ENCODE results near the gene ACER3. TPM values are rescaled to one million over a fixed set of nuclear protein-coding genes. Genes with fewer than 3 reads are reported as not detected.
"Not testable (repeated sequence)": the region's sequence is repeated elsewhere in the genome, so short reads cannot be mapped to it uniquely, and the experiment has no call there.

The ACER3 gene
- 14.7 TPM for total RNA-seq

- FAIRE-seq (no peak), DNase-seq (ENCODE audit: low spot score in 2 of 2) (peak; percentile 96 to 98)
Observed at GRCh38 chr11:76860539-76861475, at the start of gene ACER3. Gene ACER3 (plus strand): TSS chr11:76860918. CDS start chr11:76860977, 59 bp downstream.

GRCh38 chr11:76811259-76811658 is 49.5 kb upstream of the ACER3 start:
- FAIRE-seq, result no peak

GRCh38 chr11:76814414-76814813 is 46.3 kb upstream of the ACER3 start:
- FAIRE-seq, result no peak
- no peak for DNase-seq (ENCODE audit: low spot score in 2 of 2)

More at GRCh38 chr11:76811259-76811658, 49.5 kb upstream of the ACER3 start:
- DNase-seq (ENCODE audit: low spot score in 2 of 2), result no peak

GRCh38 chr11:76815678-76816077 is 45.0 kb upstream of the ACER3 start:
- FAIRE-seq; DNase-seq (ENCODE audit: low spot score in 2 of 2): not testable (repeated sequence)

GRCh38 chr11:76820184-76820566 is 40.5 kb upstream of the ACER3 start:
- FAIRE-seq, result no peak
- no peak for DNase-seq (ENCODE audit: low spot score in 2 of 2)

GRCh38 chr11:76821396-76821795 is 39.3 kb upstream of the ACER3 start:
- FAIRE-seq; DNase-seq (ENCODE audit: low spot score in 2 of 2): not testable (repeated sequence)

GRCh38 chr11:76822406-76822805 is 38.3 kb upstream of the ACER3 start:
- DNase-seq (ENCODE audit: low spot score in 2 of 2) (no peak), FAIRE-seq (no peak)

- FAIRE-seq (no peak), DNase-seq (ENCODE audit: low spot score in 2 of 2) (no peak)
Observed at GRCh38 chr11:76823481-76824028, 37.2 kb upstream of the ACER3 start.

- no peak for FAIRE-seq
Observed at GRCh38 chr11:76824083-76824939, 36.4 kb upstream of the ACER3 start.

GRCh38 chr11:76824980-76825725 is 35.6 kb upstream of the ACER3 start:
- DNase-seq (ENCODE audit: low spot score in 2 of 2) (no peak), FAIRE-seq (no peak)

More at GRCh38 chr11:76824083-76824939, 36.4 kb upstream of the ACER3 start:
- DNase-seq (ENCODE audit: low spot score in 2 of 2), result no peak

GRCh38 chr11:76825726-76826396 is 34.9 kb upstream of the ACER3 start:
- DNase-seq (ENCODE audit: low spot score in 2 of 2) (no peak), FAIRE-seq (no peak)

GRCh38 chr11:76826508-76826907 is 34.2 kb upstream of the ACER3 start:
- not testable (repeated sequence) for DNase-seq (ENCODE audit: low spot score in 2 of 2); FAIRE-seq

- not testable (repeated sequence) for DNase-seq (ENCODE audit: low spot score in 2 of 2); FAIRE-seq
Observed at GRCh38 chr11:76827005-76827404, 33.7 kb upstream of the ACER3 start.

- DNase-seq (ENCODE audit: low spot score in 2 of 2), result no peak
- no peak for FAIRE-seq
Observed at GRCh38 chr11:76830639-76831327, 29.9 kb upstream of the ACER3 start.

- DNase-seq (ENCODE audit: low spot score in 2 of 2) (no peak), FAIRE-seq (no peak)
Observed at GRCh38 chr11:76831686-76832310, 28.9 kb upstream of the ACER3 start.

GRCh38 chr11:76832361-76832760 is 28.4 kb upstream of the ACER3 start:
- DNase-seq (ENCODE audit: low spot score in 2 of 2) (no peak), FAIRE-seq (no peak)

- DNase-seq (ENCODE audit: low spot score in 2 of 2) (no peak), FAIRE-seq (no peak)
Observed at GRCh38 chr11:76834151-76834550, 26.6 kb upstream of the ACER3 start.

GRCh38 chr11:76835036-76835435 is 25.7 kb upstream of the ACER3 start:
- no peak for FAIRE-seq
- DNase-seq (ENCODE audit: low spot score in 2 of 2), result no peak

Measured in frontal cortex (tissue), 4 donors.